H9 (cell line): ENCODE results near the gene NEURL1. TPM values are rescaled to one million over a fixed set of nuclear protein-coding genes. Genes with fewer than 3 reads are reported as not detected.

Source experiments
- DNase-seq: peaks from one replicate; pipeline ENCODE4 v3.0.0-alpha.2; 2017
- H2AFZ ChIP-seq: one replicate; pipeline ENCODE4 v1.6.1; 2013; ENCODE audit warnings: mild to moderate bottlenecking, low read length, control low read depth, moderate library complexity
- H2AK5ac ChIP-seq: 2 replicates; pipeline ENCODE4 v1.6.1; 2013; ENCODE audit warnings: low read length, control low read depth, mixed read lengths; ENCODE audit not compliant: insufficient read length
- H2BK120ac ChIP-seq: one replicate; pipeline ENCODE4 v1.6.1; 2013; ENCODE audit warnings: low read depth, mild to moderate bottlenecking, low read length, control low read depth, inconsistent platforms; ENCODE audit not compliant: poor library complexity, severe bottlenecking
- H2BK12ac ChIP-seq: 2 replicates; pipeline ENCODE4 v1.6.1; 2013; ENCODE audit warnings: low read length, control low read depth, mixed read lengths, low read depth; ENCODE audit not compliant: insufficient read length
- H2BK15ac ChIP-seq: 2 replicates; pipeline ENCODE4 v1.6.1; 2013; ENCODE audit warnings: low read depth, low read length, control low read depth
- H2BK20ac ChIP-seq: one replicate; pipeline ENCODE4 v1.6.1; 2013; ENCODE audit warnings: low read depth, mild to moderate bottlenecking, low read length, control low read depth, inconsistent platforms; ENCODE audit not compliant: poor library complexity, severe bottlenecking
- H2BK5ac ChIP-seq: 2 replicates; pipeline ENCODE4 v1.6.1; 2013; ENCODE audit warnings: low read length, control low read depth, mixed read lengths; ENCODE audit not compliant: insufficient read length
- H3K14ac ChIP-seq: 2 replicates; pipeline ENCODE4 v1.6.1; 2013; ENCODE audit warnings: low read length, control low read depth; ENCODE audit not compliant: insufficient read depth
- H3K18ac ChIP-seq: 2 replicates; pipeline ENCODE4 v1.6.1; 2013; ENCODE audit warnings: low read depth, mild to moderate bottlenecking, mixed read lengths, low read length, control low read depth; ENCODE audit not compliant: insufficient read length
- H3K23ac ChIP-seq: 2 replicates; pipeline ENCODE4 v1.6.1; 2013; ENCODE audit warnings: low read length, control low read depth, mixed read lengths, low read depth; ENCODE audit not compliant: insufficient read length
- H3K23me2 ChIP-seq: 2 replicates; pipeline ENCODE4 v1.6.1; 2013; ENCODE audit warnings: low read depth, mild to moderate bottlenecking, mixed read lengths, low read length, control low read depth; ENCODE audit not compliant: insufficient read length, poor library complexity, severe bottlenecking
- H3K27ac ChIP-seq: 2 replicates; pipeline ENCODE4 v1.5.1; 2013; ENCODE audit warnings: low read length, control low read depth, mixed read lengths, low read depth; ENCODE audit not compliant: insufficient read length
- H3K27me3 ChIP-seq: 2 replicates; pipeline ENCODE4 v1.6.1; 2013; ENCODE audit warnings: low read length, control low read depth, inconsistent platforms; ENCODE audit not compliant: insufficient read depth
- H3K4ac ChIP-seq: 2 replicates; pipeline ENCODE4 v1.6.1; 2013; ENCODE audit warnings: low read depth, mild to moderate bottlenecking, control low read depth, inconsistent platforms, low read length, moderate library complexity
- H3K4me1 ChIP-seq: 2 replicates; pipeline ENCODE4 v1.6.1; 2013; ENCODE audit warnings: low read length, control low read depth, inconsistent platforms; ENCODE audit not compliant: insufficient read depth
- H3K4me2 ChIP-seq: 2 replicates; pipeline ENCODE4 v1.6.1; 2013; ENCODE audit warnings: low read length, control low read depth, mixed read lengths; ENCODE audit not compliant: insufficient read length, insufficient read depth
- H3K56ac ChIP-seq: 2 replicates; pipeline ENCODE4 v1.6.1; 2013; ENCODE audit warnings: low read depth, mild to moderate bottlenecking, mixed read lengths, low read length, control low read depth; ENCODE audit not compliant: insufficient read length
- H3K79me1 ChIP-seq: 2 replicates; pipeline ENCODE4 v1.6.1; 2013; ENCODE audit warnings: low read depth, mild to moderate bottlenecking, moderate library complexity, low read length, control low read depth, inconsistent platforms; ENCODE audit not compliant: insufficient read depth, poor library complexity, severe bottlenecking
- H3K79me2 ChIP-seq: 2 replicates; pipeline ENCODE4 v1.6.1; 2013; ENCODE audit warnings: low read length, control low read depth, inconsistent platforms; ENCODE audit not compliant: insufficient read depth
- H3K9ac ChIP-seq: 2 replicates; pipeline ENCODE4 v1.6.1; 2013; ENCODE audit warnings: low read length, control low read depth, mixed read lengths; ENCODE audit not compliant: insufficient read length; ENCODE audit errors: extremely low read depth
- H3K9me3 ChIP-seq: one replicate; pipeline ENCODE4 v1.6.1; 2013; ENCODE audit warnings: low read depth, low read length, inconsistent platforms; ENCODE audit not compliant: control insufficient read depth
- H3T11ph ChIP-seq: one replicate; pipeline ENCODE4 v1.6.1; 2013; ENCODE audit warnings: mild to moderate bottlenecking, low read length, control low read depth, inconsistent platforms
- H4K20me1 ChIP-seq: one replicate; pipeline ENCODE4 v1.6.1; 2013; ENCODE audit not compliant: control insufficient read depth, insufficient read length, insufficient read depth
- H4K5ac ChIP-seq: 2 replicates; pipeline ENCODE4 v1.6.1; 2013; ENCODE audit warnings: low read depth, mild to moderate bottlenecking, mixed read lengths, low read length, control low read depth; ENCODE audit not compliant: insufficient read length
- H4K8ac ChIP-seq: replicated peaks from 2 replicates; pipeline ENCODE4 v1.6.1; 2013; ENCODE audit warnings: low read length, control low read depth, mixed read lengths, low read depth; ENCODE audit not compliant: insufficient read length
- H4K91ac ChIP-seq: 2 replicates; pipeline ENCODE4 v1.6.1; 2013; ENCODE audit warnings: low read depth, mild to moderate bottlenecking, moderate library complexity, mixed read lengths, low read length, control low read depth; ENCODE audit not compliant: insufficient read length
- H3K27ac Mint-ChIP-seq, 3 experiments: 2 replicates in 2 of 3; 3 replicates in 1 of 3; pipeline ENCODE4 v1.8.0; 2020 to 2021; ENCODE audit warnings: mixed read lengths in 3 of 3, mild to moderate bottlenecking in 1 of 3, moderate library complexity in 1 of 3
- H3K27me3 Mint-ChIP-seq: 2 replicates; pipeline ENCODE4 v1.8.0; 2021; ENCODE audit warnings: low read depth, mild to moderate bottlenecking, moderate library complexity, mixed read lengths
- H3K36me3 Mint-ChIP-seq, 3 experiments: 2 replicates in 2 of 3; 3 replicates in 1 of 3; pipeline ENCODE4 v1.8.0; 2020 to 2021; ENCODE audit warnings: low read depth in 3 of 3, mixed read lengths in 3 of 3; ENCODE audit not compliant: insufficient read depth in 1 of 3
- H3K4me1 Mint-ChIP-seq, 2 experiments: 2 replicates each; pipeline ENCODE4 v1.8.0; 2020; ENCODE audit warnings: mixed read lengths in 2 of 2
- H3K4me3 Mint-ChIP-seq, 2 experiments: 2 replicates in 1 of 2; 3 replicates in 1 of 2; pipeline ENCODE4 v1.8.0; 2020 to 2021; ENCODE audit warnings: mild to moderate bottlenecking in 2 of 2, mixed read lengths in 2 of 2, moderate library complexity in 1 of 2
- H3K9me3 Mint-ChIP-seq, 2 experiments: 2 replicates in 1 of 2; 3 replicates in 1 of 2; pipeline ENCODE4 v1.8.0; 2020; ENCODE audit warnings: mild to moderate bottlenecking in 2 of 2, mixed read lengths in 2 of 2, moderate library complexity in 1 of 2
- CTCF ChIP-seq: fragments of 200-600 bp; sonication (generic); conservative IDR thresholded peaks from 3 replicates; pipeline ENCODE4 v1.8.0; 2021; ENCODE audit warnings: antibody characterized with exemption, mild to moderate bottlenecking
- WGBS: extraction: QIAGEN DNeasy Blood & Tissue Kit; methylation state at CpG from one replicate; pipeline ENCODE4 v1.1.7; 2013; ENCODE audit warnings: missing lambda C conversion rate, low lambda C conversion rate, mixed read lengths; ENCODE audit not compliant: insufficient read length; ENCODE audit errors: extremely low coverage; 5-methylcytosine and 5-hydroxymethylcytosine counted together
- total RNA-seq: library from RNA; stranded (reverse); gene quantifications from 2 replicates; pipeline ENCODE4 v1.2.1, GENCODE V29; 2021

NEURL1 gene
- total RNA-seq, 1 experiment from 2014 or later: 1.2 TPM

GRCh38 chr10:103457896-103458583 lies 35.5 kb upstream of the NEURL1 start:
- no peak for DNase-seq
- Histone ChIP-seq H3K27me3 (no peaks in the 10 kb centered on the region), H2BK120ac (no peak overlapping the region), H3K9ac (no peak overlapping the region), H3K4ac (no peak overlapping the region), H3K9me3 (no peaks in the 10 kb centered on the region), H3T11ph (no peak overlapping the region), H2AK5ac (no peak overlapping the region), H3K18ac (no peak overlapping the region), H3K23ac (no peak overlapping the region), H4K5ac (no peak overlapping the region), H2BK20ac (no peak overlapping the region), H2AFZ (no peak overlapping the region), H2BK15ac (no peak overlapping the region), H3K4me2 (no peak overlapping the region), H4K8ac (no peak overlapping the region), H2BK5ac (no peak overlapping the region), H3K56ac (no peak overlapping the region), H4K91ac (no peak overlapping the region), H3K79me2 (no peaks in the 10 kb centered on the region), H2BK12ac (no peak overlapping the region), H3K23me2 (no peaks in the 10 kb centered on the region), H3K27ac (no peak overlapping the region), H3K14ac (no peak overlapping the region), H3K79me1 (no peaks in the 10 kb centered on the region), H4K20me1 (no peaks in the 10 kb centered on the region), H3K4me1 (no peaks in the 10 kb centered on the region; the same call in 1 of the 2 replicates)
- H3K4me3 Mint-ChIP-seq: no peak overlapping the region
- H3K4me1 Mint-ChIP-seq: peaks cover 4 to 8% of the 10 kb centered on the region in 2 experiments
- WGBS: no CpG with 5 or more reads among the region's 39 CpGs
- no peak for TF ChIP-seq CTCF
- no peak overlapping the region for H3K27ac Mint-ChIP-seq
- no peaks in the 10 kb centered on the region for H3K36me3 Mint-ChIP-seq
- no peaks in the 10 kb centered on the region for H3K9me3 Mint-ChIP-seq
- H3K27me3 Mint-ChIP-seq: no peaks in the 10 kb centered on the region; the same call in 1 of the 2 replicates
